HepG2 (cell line): ENCODE results near the gene SVOP. TPM values are rescaled to one million over a fixed set of nuclear protein-coding genes. Genes with fewer than 3 reads are reported as not detected.

ENCODE experiments used
- AKNA ChIP-seq: sonication (generic); formaldehyde crosslinking; IDR thresholded peaks from 2 replicates; pipeline ENCODE4 v1.4.0; 2020; ENCODE audit warnings: missing genetic modification reagents, borderline replicate concordance
- MXD3 ChIP-seq: IDR thresholded peaks from 2 replicates; pipeline ENCODE4 v1.6.1; 2016; ENCODE audit warnings: mild to moderate bottlenecking, missing biosample characterization, missing genetic modification reagents
- MYC ChIP-seq: sonication (generic); formaldehyde crosslinking; IDR thresholded peaks from 2 replicates; pipeline ENCODE4 v1.9.0; 2021; ENCODE audit warnings: missing genetic modification reagents, borderline replicate concordance
- ZBTB40 ChIP-seq, 2 experiments: fragments of 450-650 bp in 1 of 2; sonication (generic) in 1 of 2; formaldehyde crosslinking in 1 of 2; IDR thresholded peaks; 2 replicates each; pipeline versions ENCODE4 v1.6.1 to v1.8.0; 2016 to 2022; ENCODE audit warnings: antibody characterized with exemption in 1 of 2, mild to moderate bottlenecking in 1 of 2, missing genetic modification reagents in 1 of 2
- ZBTB7B ChIP-seq: sonication (generic); formaldehyde crosslinking; IDR thresholded peaks from 2 replicates; pipeline ENCODE4 v1.4.0; 2020; ENCODE audit warnings: missing genetic modification reagents
- ZFP36 ChIP-seq: fragments of 150-350 bp; IDR thresholded peaks from 2 replicates; pipeline ENCODE4 v1.6.1; 2018; ENCODE audit warnings: borderline replicate concordance, low read length, low read depth; ENCODE audit not compliant: partially characterized antibody
- ZNF543 ChIP-seq: sonication (generic); formaldehyde crosslinking; IDR thresholded peaks from 2 replicates; pipeline ENCODE4 v1.4.0; 2020; ENCODE audit warnings: mild to moderate bottlenecking, missing genetic modification reagents
- polyA plus RNA-seq, 8 experiments: library from polyadenylated mRNA; depleted of rRNA in 3 of 8; stranded (reverse) in 7 of 8; unstranded in 1 of 8; fragments of >200 nt; fragmentation: Illumina TruSeq in 4 of 8; extraction: Trizol in 4 of 8; gene quantifications; 2 replicates each; pipeline versions ENCODE4 v1.2.1 to v1.2.3, GENCODE V29; 2011 to 2016; ENCODE audit warnings: low read depth in 4 of 8, missing spikeins in 1 of 8, mixed read lengths in 1 of 8; ENCODE audit not compliant: insufficient read depth in 1 of 8
- total RNA-seq, 5 experiments: library from RNA; depleted of rRNA; stranded (reverse); fragments of >200 nt; fragmentation: Illumina TruSeq; extraction: Trizol; gene quantifications; 2 replicates each; pipeline ENCODE4 v1.2.3, GENCODE V29; 2016; ENCODE audit warnings: low read depth in 1 of 5

Gene SVOP
- total and polyA plus RNA-seq, 2 of the 13 experiments (the other 11 are each of a cell fraction or from before 2014, with no cell fraction given) = not detected

GRCh38 chr12:109020796-109021380 is at the start of gene SVOP (continued):
- TF ChIP-seq ZBTB40 (IDR thresholded peaks at IDR 0.05) = no peak
- 0 out of 2 replicates have a peak, but pooled peaks have one; percentile 55 for TF ChIP-seq ZBTB40 (CRISPR knock-in tag; IDR thresholded peaks at IDR 0.05)
- no peak for TF ChIP-seq ZFP36
- TF ChIP-seq ZNF543 (CRISPR knock-in tag) = peak; percentile 55; the same call in 1 of the 2 replicates
- TF ChIP-seq MYC = peak; percentile 65; the same call in 1 of the 2 replicates
- peak; percentile 47; the same call in 1 of the 2 replicates for TF ChIP-seq ZBTB7B (CRISPR knock-in tag)
- peak; percentile 95 for TF ChIP-seq MXD3 (CRISPR knock-in tag)
- TF ChIP-seq AKNA = peak; percentile 88; the same call in 1 of the 2 replicates
